Gastrocnemius medialis (tissue), 4 donors: ENCODE data around the gene LY86. TPM values are rescaled to one million over a fixed set of nuclear protein-coding genes. Genes with fewer than 3 reads are reported as not detected.

Source experiments
- ATAC-seq, 2 donors: fragments of 150-250 bp; one replicate each; pipeline ENCODE4 v1.9.1; 2016
- DNase-seq, 2 donors: peaks; one replicate each; pipeline ENCODE4 v3.0.0-alpha.2; 2019
- H3K27ac ChIP-seq, 4 donors: fragments of 200-600 bp; sonication (generic); 1 replicate in 1 of 4; 2 replicates in 3 of 4; pipeline ENCODE4 v1.5.1; 2016 to 2018; ENCODE audit warnings: mild to moderate bottlenecking in 2 of 4, moderate library complexity in 1 of 4
- H3K27me3 ChIP-seq, 3 donors: fragments of 200-600 bp; sonication (generic) in 2 of 3; 1 replicate in 1 of 3; 2 replicates in 2 of 3; pipeline versions ENCODE4 v1.5.1 to v1.6.0; 2016 to 2019; ENCODE audit warnings: mild to moderate bottlenecking in 1 of 3, moderate library complexity in 1 of 3
- H3K36me3 ChIP-seq, 2 donors: fragments of 200-600 bp; sonication (generic) in 1 of 2; one replicate each; pipeline ENCODE4 v1.5.1; 2017 to 2018
- H3K4me1 ChIP-seq, 2 donors: fragments of 200-600 bp; sonication (generic) in 1 of 2; one replicate each; pipeline ENCODE4 v1.5.1; 2016 to 2017; ENCODE audit warnings: mild to moderate bottlenecking in 2 of 2
- H3K4me3 ChIP-seq, 4 donors: fragments of 200-600 bp; sonication (generic) in 3 of 4; 1 replicate in 1 of 4; 2 replicates in 3 of 4; pipeline ENCODE4 v1.5.1; 2016 to 2019; ENCODE audit warnings: mild to moderate bottlenecking in 2 of 4
- H3K9me3 ChIP-seq, 3 donors: fragments of 200-600 bp; sonication (generic) in 2 of 3; 1 replicate in 1 of 3; 2 replicates in 2 of 3; pipeline ENCODE4 v1.5.1; 2016 to 2019
- POLR2A ChIP-seq, 2 donors: fragments of 450-650 bp; IDR thresholded peaks; one replicate each; pipeline ENCODE4 v1.6.1; 2017; ENCODE audit warnings: antibody characterized with exemption in 2 of 2, mild to moderate bottlenecking in 2 of 2, moderate library complexity in 2 of 2
- in situ Hi-C, 4 donors: fragments of 200-750 bp; cut with MboI; loops; one replicate each; pipeline versions ENCODE4 v1.15.0 to v1.8.0; 2017; ENCODE audit warnings: low sequenced_read_pairs in 4 of 4
- intact Hi-C: fragments of 100-400 bp; cut with DNase I; formaldehyde crosslinking; loops from one replicate; pipeline ENCODE4 v1.15.1; 2023; ENCODE audit warnings: low total_unique reads
- total RNA-seq, 4 donors: library from RNA; depleted of rRNA; stranded (reverse); fragments of >200 nt; gene quantifications; one replicate each; pipeline versions ENCODE4 v1.1.0 to v1.2.3, GENCODE V29; 2016
- TF ChIP-seq, protein P1 (sequence below), 5 experiments: fragments of 450-650 bp in 3 of 5; fragments of 200-600 bp in 2 of 5; sonication (generic) in 2 of 5; IDR thresholded peaks in 4 of 5; conservative IDR thresholded peaks in 1 of 5; 1 replicate in 4 of 5; 2 replicates in 1 of 5; pipeline ENCODE4 v1.5.1; 2016 to 2019; ENCODE audit warnings: antibody characterized with exemption in 5 of 5, mild to moderate bottlenecking in 3 of 5, moderate library complexity in 3 of 5

The LY86 gene
- total RNA-seq, 4 donors from 2014 or later, result 0.49 to 1.3 TPM; not detected in 2

GRCh38 chr6:6674872-6675271, 86.4 kb downstream of the LY86 start:
- H3K36me3 ChIP-seq, result no peaks in the 10 kb centered on the region
- H3K27me3 ChIP-seq, result no peaks in the 10 kb centered on the region
- in situ Hi-C loops (loop anchor here (5.0 to 25.0 kb wide), 3 partner anchors 562 to 937 kb away; no protein-coding TSS in a partner anchor), intact Hi-C loops (loop anchor here (5.0 kb wide), 1 partner anchor 942 kb away; no protein-coding TSS in a partner anchor)
- DNase-seq, result no peak
- no peak overlapping the region for H3K27ac ChIP-seq
- no peak for TF ChIP-seq POLR2A (IDR thresholded peaks at IDR 0.05)
- TF ChIP-seq, protein P1, sequence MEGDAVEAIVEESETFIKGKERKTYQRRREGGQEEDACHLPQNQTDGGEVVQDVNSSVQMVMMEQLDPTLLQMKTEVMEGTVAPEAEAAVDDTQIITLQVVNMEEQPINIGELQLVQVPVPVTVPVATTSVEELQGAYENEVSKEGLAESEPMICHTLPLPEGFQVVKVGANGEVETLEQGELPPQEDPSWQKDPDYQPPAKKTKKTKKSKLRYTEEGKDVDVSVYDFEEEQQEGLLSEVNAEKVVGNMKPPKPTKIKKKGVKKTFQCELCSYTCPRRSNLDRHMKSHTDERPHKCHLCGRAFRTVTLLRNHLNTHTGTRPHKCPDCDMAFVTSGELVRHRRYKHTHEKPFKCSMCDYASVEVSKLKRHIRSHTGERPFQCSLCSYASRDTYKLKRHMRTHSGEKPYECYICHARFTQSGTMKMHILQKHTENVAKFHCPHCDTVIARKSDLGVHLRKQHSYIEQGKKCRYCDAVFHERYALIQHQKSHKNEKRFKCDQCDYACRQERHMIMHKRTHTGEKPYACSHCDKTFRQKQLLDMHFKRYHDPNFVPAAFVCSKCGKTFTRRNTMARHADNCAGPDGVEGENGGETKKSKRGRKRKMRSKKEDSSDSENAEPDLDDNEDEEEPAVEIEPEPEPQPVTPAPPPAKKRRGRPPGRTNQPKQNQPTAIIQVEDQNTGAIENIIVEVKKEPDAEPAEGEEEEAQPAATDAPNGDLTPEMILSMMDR (IDR thresholded peaks at IDR 0.05 in 4 of 5, conservative IDR thresholded peaks at IDR 0.05 in 1 of 5), result no peak
- H3K4me1 ChIP-seq, result peaks cover 0 to 3% of the 10 kb centered on the region in 2 donors
- no peak overlapping the region for H3K4me3 ChIP-seq
- no peak for ATAC-seq
- no peaks in the 10 kb centered on the region for H3K9me3 ChIP-seq

- in situ Hi-C loops (loop anchor here (5.0 to 25.0 kb wide), 3 partner anchors 560 to 935 kb away; no protein-coding TSS in a partner anchor), intact Hi-C loops (loop anchor here (1.0 to 5.0 kb wide), 2 partner anchors 566 to 940 kb away; no protein-coding TSS in a partner anchor)
- no peak for TF ChIP-seq POLR2A (IDR thresholded peaks at IDR 0.05)
- TF ChIP-seq, protein P1 (IDR thresholded peaks at IDR 0.05 in 4 of 5, conservative IDR thresholded peaks at IDR 0.05 in 1 of 5), result peak; percentile 88 to 98 (median 91)
- no peaks in the 10 kb centered on the region for H3K36me3 ChIP-seq
- no peak overlapping the region for H3K4me3 ChIP-seq
- peak; percentile 88 to 89 for ATAC-seq
- H3K27me3 ChIP-seq, result no peaks in the 10 kb centered on the region
- peak overlapping the region in 3 of 4 donors; percentile 22 to 51 (median 49) for H3K27ac ChIP-seq
- H3K9me3 ChIP-seq, result no peaks in the 10 kb centered on the region
- peaks cover 0 to 3% of the 10 kb centered on the region in 2 donors for H3K4me1 ChIP-seq
- DNase-seq, result peak; percentile 50 to 68
Observed at GRCh38 chr6:6676910-6677441, 88.5 kb downstream of the LY86 start.

DNA sequence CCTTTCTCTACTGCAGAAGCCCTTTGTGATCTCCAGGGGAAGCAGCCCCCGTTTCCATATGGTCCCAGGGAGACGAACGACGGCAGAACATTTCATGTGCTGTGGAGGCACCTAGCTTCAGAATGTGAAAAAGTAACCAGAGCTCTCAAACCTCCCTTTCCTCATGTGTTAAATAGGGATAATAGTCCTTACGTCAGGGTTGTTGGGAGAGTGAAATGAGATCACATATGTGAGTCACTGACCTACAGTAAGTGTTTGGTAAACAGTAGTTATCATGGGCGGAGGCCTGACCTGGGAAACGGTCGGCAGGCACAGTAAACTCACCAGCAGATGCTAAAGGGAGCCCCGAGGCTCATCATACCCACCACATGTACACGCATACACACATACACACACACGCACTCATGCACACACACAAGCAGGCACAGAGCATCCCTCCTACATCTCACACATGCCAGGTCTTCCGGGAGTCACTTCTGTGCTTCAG, 89.7 kb downstream of the LY86 start:
- Histone ChIP-seq H3K27me3 (no peaks in the 10 kb centered on the region), H3K36me3 (no peaks in the 10 kb centered on the region), H3K4me3 (no peak overlapping the region), H3K4me1 (peaks cover 0 to 3% of the 10 kb centered on the region in 2 donors), H3K27ac (no peak overlapping the region), H3K9me3 (no peaks in the 10 kb centered on the region)
- no peak for TF ChIP-seq POLR2A (IDR thresholded peaks at IDR 0.05)
- ATAC-seq, result no peak
- no peak for DNase-seq
- intact Hi-C loops (loop anchor here (5.0 kb wide), 1 partner anchor 939 kb away; no protein-coding TSS in a partner anchor), in situ Hi-C loops (loop anchor here (5.0 to 25.0 kb wide), 3 partner anchors 559 to 934 kb away; no protein-coding TSS in a partner anchor)

DNA sequence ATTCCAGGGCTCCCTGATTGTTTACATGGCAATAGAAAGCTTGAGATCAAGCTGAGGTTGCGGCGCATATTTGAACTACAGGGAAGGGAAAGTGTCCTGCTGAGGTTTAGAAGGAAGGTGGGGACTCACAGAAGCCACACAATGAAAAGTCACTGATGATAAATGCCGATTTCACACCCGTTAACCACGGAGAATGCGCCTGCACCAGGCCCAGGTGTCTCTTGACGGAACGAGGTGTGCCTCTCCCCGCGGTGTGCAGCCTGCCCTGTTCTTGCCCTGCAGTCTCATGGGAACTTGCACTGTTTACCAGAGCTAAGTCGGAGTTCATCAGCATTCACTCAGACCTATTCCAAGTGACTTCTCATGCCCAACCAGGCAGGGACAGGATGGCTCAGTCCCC, 90.3 kb downstream of the LY86 start:
- Histone ChIP-seq H3K4me1 (peaks cover 0 to 3% of the 10 kb centered on the region in 2 donors), H3K27me3 (no peaks in the 10 kb centered on the region), H3K4me3 (no peak overlapping the region), H3K9me3 (no peaks in the 10 kb centered on the region), H3K36me3 (no peaks in the 10 kb centered on the region), H3K27ac (no peak overlapping the region)
- intact Hi-C loops (loop anchor here (5.0 kb wide), 1 partner anchor 938 kb away; no protein-coding TSS in a partner anchor), in situ Hi-C loops (loop anchor here (5.0 to 25.0 kb wide), 3 partner anchors 558 to 933 kb away; no protein-coding TSS in a partner anchor)
- TF ChIP-seq, protein P1 (IDR thresholded peaks at IDR 0.05 in 4 of 5, conservative IDR thresholded peaks at IDR 0.05 in 1 of 5), result no peak
- TF ChIP-seq POLR2A (IDR thresholded peaks at IDR 0.05), result no peak
- no peak for ATAC-seq
- DNase-seq, result no peak

GRCh38 chr6:6679633-6680032, 91.1 kb downstream of the LY86 start:
- no peak overlapping the region for H3K4me3 ChIP-seq
- ATAC-seq (no peak), DNase-seq (no peak)
- H3K4me1 ChIP-seq, result peaks cover 0 to 3% of the 10 kb centered on the region in 2 donors
- TF ChIP-seq, protein P1 (IDR thresholded peaks at IDR 0.05 in 4 of 5, conservative IDR thresholded peaks at IDR 0.05 in 1 of 5), result no peak
- TF ChIP-seq POLR2A (IDR thresholded peaks at IDR 0.05), result no peak
- no peaks in the 10 kb centered on the region for H3K9me3 ChIP-seq
- intact Hi-C loops, result loop anchor here (5.0 to 10.0 kb wide), 2 partner anchors 705 to 938 kb away; partner anchors contain the start of genes CAGE1 and RIOK1
- no peak overlapping the region for H3K27ac ChIP-seq
- no peaks in the 10 kb centered on the region for H3K27me3 ChIP-seq
- in situ Hi-C loops, result loop anchor here (5.0 to 25.0 kb wide), 3 partner anchors 558 to 933 kb away; no protein-coding TSS in a partner anchor
- H3K36me3 ChIP-seq, result no peaks in the 10 kb centered on the region
